ENCODE results near the gene OPCML.

The OPCML gene

DNA sequence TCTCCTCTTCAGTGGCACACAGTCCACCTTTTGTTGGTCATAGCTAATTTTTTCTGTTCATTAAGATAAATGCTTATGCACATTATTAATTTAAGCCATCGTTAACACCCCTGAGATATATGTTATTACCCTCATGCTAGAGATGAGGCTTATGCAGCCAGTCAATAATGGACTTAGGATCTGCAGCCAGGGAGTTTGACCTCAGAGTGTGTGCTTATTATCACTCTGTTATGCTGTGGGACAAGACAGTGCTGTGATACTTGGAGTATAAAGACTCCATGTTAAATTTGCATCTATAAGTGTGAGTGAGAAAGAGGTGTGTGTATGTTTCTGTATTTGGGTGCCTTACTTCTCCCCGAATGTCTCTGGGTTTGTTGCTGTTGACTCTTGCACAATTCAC is 969.3 kb downstream of the OPCML start:
- Histone ChIP-seq H3K4me1 (ENCODE audit: control insufficient read depth, insufficient read depth, low read length) (no peaks in the 10 kb centered on the region), H3K27ac (ENCODE audit: low read depth, low read length) (no peak overlapping the region), H3K27me3 (ENCODE audit: control insufficient read depth, insufficient read depth, low read length) (no peaks in the 10 kb centered on the region), H3K9ac (ENCODE audit: low read length) (no peak overlapping the region), H3K36me3 (ENCODE audit: control insufficient read depth, insufficient read depth, low read length) (no peaks in the 10 kb centered on the region), H3K4me3 (ENCODE audit: low read depth, low read length) (no peak overlapping the region), H3K9me3 (ENCODE audit: control insufficient read depth, insufficient read depth, low read depth, low read length) (no peaks in the 10 kb centered on the region)

DNA sequence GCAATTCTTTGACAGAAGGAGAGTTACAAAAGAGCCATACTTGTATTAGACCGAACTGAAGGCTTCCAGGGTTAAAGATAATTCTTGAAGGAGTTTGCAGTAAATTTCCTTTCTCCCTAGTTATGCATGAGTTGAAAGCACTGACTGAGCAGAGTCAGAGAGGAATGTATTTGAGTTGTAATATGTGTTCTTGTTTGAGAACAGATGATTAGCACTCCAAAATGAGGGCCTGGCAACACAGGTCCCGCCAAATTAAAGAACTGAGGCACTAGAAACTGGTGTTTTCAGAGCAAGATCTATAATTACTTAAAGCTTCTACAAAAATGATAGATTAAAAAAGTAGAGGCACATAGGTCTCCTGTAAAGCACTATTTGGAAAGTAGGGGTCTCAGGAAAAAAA is 970.4 kb downstream of the OPCML start:
- no peaks in the 10 kb centered on the region for H3K4me1 ChIP-seq (ENCODE audit: control insufficient read depth, insufficient read depth, low read length)
- H3K9ac ChIP-seq (ENCODE audit: low read length), result no peak overlapping the region
- H3K27me3 ChIP-seq (ENCODE audit: control insufficient read depth, insufficient read depth, low read length), result no peaks in the 10 kb centered on the region
- H3K9me3 ChIP-seq (ENCODE audit: control insufficient read depth, insufficient read depth, low read depth, low read length), result no peaks in the 10 kb centered on the region
- no peak overlapping the region for H3K27ac ChIP-seq (ENCODE audit: low read depth, low read length)
- H3K4me3 ChIP-seq (ENCODE audit: low read depth, low read length), result no peak overlapping the region
- H3K36me3 ChIP-seq (ENCODE audit: control insufficient read depth, insufficient read depth, low read length), result no peaks in the 10 kb centered on the region

DNA sequence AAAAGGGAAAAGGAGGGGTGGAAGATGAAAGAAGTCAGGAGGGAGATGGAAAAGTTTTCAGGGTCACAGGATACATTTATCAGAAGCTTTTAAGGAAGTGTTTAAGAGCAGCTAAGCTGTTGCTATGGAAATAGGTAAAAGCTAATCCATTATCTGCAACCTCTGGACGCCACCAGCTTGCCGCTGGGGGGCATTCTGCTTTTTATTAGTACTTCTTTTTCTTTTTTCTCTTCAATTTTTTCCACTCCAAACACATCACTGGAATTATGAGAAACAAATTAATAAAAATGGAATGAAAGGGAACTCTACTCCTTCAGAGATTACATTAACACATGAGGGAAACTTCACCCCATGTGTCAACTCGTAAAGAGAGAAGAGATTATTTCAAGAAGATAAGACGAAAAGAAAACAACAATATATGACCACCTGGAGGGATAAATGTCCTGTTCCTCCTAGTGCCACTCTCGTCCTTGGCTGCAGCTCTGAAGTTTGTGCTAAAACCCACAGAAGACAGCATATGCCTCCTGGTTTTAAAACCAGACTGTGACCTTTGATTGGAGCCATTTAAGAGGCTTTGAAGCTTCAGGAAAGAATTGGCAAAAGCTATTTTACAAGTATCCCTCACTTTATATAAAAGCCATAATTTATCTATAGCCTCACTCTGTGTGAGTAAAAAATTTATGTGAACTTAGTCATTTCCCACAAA is 972.8 kb downstream of the OPCML start:
- no peak overlapping the region for H3K4me3 ChIP-seq (ENCODE audit: low read depth, low read length)
- H3K4me1 ChIP-seq (ENCODE audit: control insufficient read depth, insufficient read depth, low read length), result no peaks in the 10 kb centered on the region
- no peaks in the 10 kb centered on the region for H3K36me3 ChIP-seq (ENCODE audit: control insufficient read depth, insufficient read depth, low read length)
- H3K9me3 ChIP-seq (ENCODE audit: control insufficient read depth, insufficient read depth, low read depth, low read length), result no peaks in the 10 kb centered on the region
- H3K9ac ChIP-seq (ENCODE audit: low read length), result no peak overlapping the region
- no peaks in the 10 kb centered on the region for H3K27me3 ChIP-seq (ENCODE audit: control insufficient read depth, insufficient read depth, low read length)
- no peak overlapping the region for H3K27ac ChIP-seq (ENCODE audit: low read depth, low read length)

DNA sequence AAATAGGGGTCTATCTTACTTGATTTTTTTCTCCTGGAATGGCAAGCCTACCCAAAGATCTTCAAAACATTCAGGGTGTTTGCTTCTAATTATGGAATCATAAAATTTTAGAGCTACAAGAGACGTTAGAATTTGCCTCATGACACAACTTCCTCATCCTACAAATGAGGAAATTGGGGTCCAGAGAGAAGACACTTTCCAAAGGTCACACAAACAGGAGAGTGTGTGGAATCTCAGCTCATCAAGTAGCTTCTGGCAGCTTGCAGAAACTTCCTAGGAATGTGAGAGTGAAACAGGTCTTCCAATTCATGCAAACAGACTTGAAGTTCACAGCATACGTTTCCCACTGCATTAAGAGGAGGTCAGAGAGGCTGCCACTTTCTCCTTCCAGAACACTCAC is 976.0 kb downstream of the OPCML start:
- no peaks in the 10 kb centered on the region for H3K27me3 ChIP-seq (ENCODE audit: control insufficient read depth, insufficient read depth, low read length)
- no peak overlapping the region for H3K9ac ChIP-seq (ENCODE audit: low read length)
- H3K4me1 ChIP-seq (ENCODE audit: control insufficient read depth, insufficient read depth, low read length), result no peaks in the 10 kb centered on the region
- no peaks in the 10 kb centered on the region for H3K9me3 ChIP-seq (ENCODE audit: control insufficient read depth, insufficient read depth, low read depth, low read length)
- H3K4me3 ChIP-seq (ENCODE audit: low read depth, low read length), result no peak overlapping the region
- no peaks in the 10 kb centered on the region for H3K36me3 ChIP-seq (ENCODE audit: control insufficient read depth, insufficient read depth, low read length)
- H3K27ac ChIP-seq (ENCODE audit: low read depth, low read length), result no peak overlapping the region

DNA sequence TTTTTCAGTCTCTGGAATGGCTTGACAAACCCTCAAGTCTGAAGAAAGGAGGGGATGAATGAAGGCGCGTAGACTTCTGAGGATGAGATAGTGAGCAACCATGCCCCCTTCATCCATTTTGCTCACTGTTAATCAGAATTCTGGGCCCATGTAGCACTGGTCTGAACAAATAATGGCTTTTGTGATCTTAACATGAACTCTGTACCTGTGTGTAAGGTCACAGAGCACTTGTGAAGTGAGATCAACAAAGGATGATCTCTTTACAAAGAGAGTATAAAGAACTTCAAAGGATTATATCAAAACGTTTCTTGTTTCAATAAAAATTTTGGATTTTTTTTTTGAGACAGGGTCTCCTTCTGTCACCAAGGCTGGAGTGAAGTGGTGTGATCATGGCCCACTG is 976.7 kb downstream of the OPCML start:
- no peaks in the 10 kb centered on the region for H3K9me3 ChIP-seq (ENCODE audit: control insufficient read depth, insufficient read depth, low read depth, low read length)
- H3K4me1 ChIP-seq (ENCODE audit: control insufficient read depth, insufficient read depth, low read length), result no peaks in the 10 kb centered on the region
- no peak overlapping the region for H3K27ac ChIP-seq (ENCODE audit: low read depth, low read length)
- no peaks in the 10 kb centered on the region for H3K27me3 ChIP-seq (ENCODE audit: control insufficient read depth, insufficient read depth, low read length)
- no peaks in the 10 kb centered on the region for H3K36me3 ChIP-seq (ENCODE audit: control insufficient read depth, insufficient read depth, low read length)
- H3K9ac ChIP-seq (ENCODE audit: low read length), result no peak overlapping the region
- H3K4me3 ChIP-seq (ENCODE audit: low read depth, low read length), result no peak overlapping the region

DNA sequence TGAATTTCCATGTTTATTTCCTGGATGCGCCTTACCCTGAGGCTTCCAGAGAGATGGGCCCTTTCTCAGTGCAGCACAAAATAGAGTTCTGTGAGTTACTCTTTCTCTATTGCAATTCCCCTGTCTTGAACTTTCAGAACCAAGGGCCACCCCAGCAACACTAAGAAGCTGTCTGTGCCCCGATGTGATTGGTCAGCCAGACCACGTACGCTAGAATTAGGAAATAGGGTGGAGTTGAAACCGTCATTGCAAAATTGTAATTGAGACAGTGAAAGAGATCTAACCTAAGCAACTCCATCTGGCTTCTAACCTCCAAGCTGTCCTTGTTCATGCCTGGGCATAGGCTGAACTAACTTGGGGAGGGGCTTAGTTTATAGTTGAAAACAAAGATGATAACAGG is 981.3 kb downstream of the OPCML start:
- no peaks in the 10 kb centered on the region for H3K9me3 ChIP-seq (ENCODE audit: control insufficient read depth, insufficient read depth, low read depth, low read length)
- H3K27ac ChIP-seq (ENCODE audit: low read depth, low read length), result no peak overlapping the region
- no peaks in the 10 kb centered on the region for H3K4me1 ChIP-seq (ENCODE audit: control insufficient read depth, insufficient read depth, low read length)
- no peaks in the 10 kb centered on the region for H3K27me3 ChIP-seq (ENCODE audit: control insufficient read depth, insufficient read depth, low read length)
- H3K4me3 ChIP-seq (ENCODE audit: low read depth, low read length), result no peak overlapping the region
- H3K36me3 ChIP-seq (ENCODE audit: control insufficient read depth, insufficient read depth, low read length), result no peaks in the 10 kb centered on the region
- H3K9ac ChIP-seq (ENCODE audit: low read length), result no peak overlapping the region

DNA sequence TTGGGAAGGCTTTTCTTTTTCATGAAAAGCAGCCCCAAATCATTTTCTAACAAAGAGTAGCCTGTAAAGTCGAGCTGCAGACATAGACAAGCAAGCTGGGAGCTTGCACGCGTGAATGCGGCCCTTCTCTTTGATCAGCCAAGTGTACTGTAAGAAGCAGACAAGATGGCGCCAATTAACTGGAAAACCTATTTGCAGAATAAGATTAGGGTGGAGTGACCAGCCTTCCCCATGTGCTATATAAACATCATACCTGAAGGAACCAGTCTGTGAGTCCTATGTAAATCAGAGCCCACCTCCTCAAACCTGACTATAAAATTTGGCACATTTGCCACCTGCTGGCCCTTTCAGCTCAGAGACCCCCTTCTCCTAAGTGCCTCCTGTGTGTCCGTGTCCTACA is 982.7 kb downstream of the OPCML start:
- Histone ChIP-seq H3K4me1 (ENCODE audit: control insufficient read depth, insufficient read depth, low read length) (no peaks in the 10 kb centered on the region), H3K9me3 (ENCODE audit: control insufficient read depth, insufficient read depth, low read depth, low read length) (no peaks in the 10 kb centered on the region), H3K9ac (ENCODE audit: low read length) (no peak overlapping the region), H3K4me3 (ENCODE audit: low read depth, low read length) (no peak overlapping the region), H3K36me3 (ENCODE audit: control insufficient read depth, insufficient read depth, low read length) (no peaks in the 10 kb centered on the region), H3K27ac (ENCODE audit: low read depth, low read length) (no peak overlapping the region), H3K27me3 (ENCODE audit: control insufficient read depth, insufficient read depth, low read length) (no peaks in the 10 kb centered on the region)

DNA sequence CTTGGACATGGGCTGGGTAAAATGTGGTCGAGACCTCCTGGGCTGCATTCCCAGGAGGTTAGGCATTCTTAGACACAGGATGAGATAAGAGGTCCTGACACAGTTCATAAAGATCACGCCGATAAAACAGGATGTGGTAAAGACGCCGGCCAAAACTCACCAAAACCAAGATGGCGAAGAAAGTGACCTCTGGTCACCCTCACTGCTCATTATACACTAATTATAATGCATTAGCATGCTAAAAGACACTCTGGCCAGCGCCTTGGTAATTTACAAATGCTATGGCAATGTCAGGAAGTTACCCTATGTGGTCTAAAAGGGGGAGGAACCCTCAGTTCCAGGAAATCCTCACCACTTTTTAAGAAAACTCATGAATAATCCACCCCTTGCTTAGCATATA is 983.3 kb downstream of the OPCML start:
- Histone ChIP-seq H3K36me3 (ENCODE audit: control insufficient read depth, insufficient read depth, low read length) (no peaks in the 10 kb centered on the region), H3K9me3 (ENCODE audit: control insufficient read depth, insufficient read depth, low read depth, low read length) (no peaks in the 10 kb centered on the region), H3K4me1 (ENCODE audit: control insufficient read depth, insufficient read depth, low read length) (no peaks in the 10 kb centered on the region), H3K4me3 (ENCODE audit: low read depth, low read length) (no peak overlapping the region), H3K9ac (ENCODE audit: low read length) (no peak overlapping the region), H3K27me3 (ENCODE audit: control insufficient read depth, insufficient read depth, low read length) (no peaks in the 10 kb centered on the region), H3K27ac (ENCODE audit: low read depth, low read length) (no peak overlapping the region)

DNA sequence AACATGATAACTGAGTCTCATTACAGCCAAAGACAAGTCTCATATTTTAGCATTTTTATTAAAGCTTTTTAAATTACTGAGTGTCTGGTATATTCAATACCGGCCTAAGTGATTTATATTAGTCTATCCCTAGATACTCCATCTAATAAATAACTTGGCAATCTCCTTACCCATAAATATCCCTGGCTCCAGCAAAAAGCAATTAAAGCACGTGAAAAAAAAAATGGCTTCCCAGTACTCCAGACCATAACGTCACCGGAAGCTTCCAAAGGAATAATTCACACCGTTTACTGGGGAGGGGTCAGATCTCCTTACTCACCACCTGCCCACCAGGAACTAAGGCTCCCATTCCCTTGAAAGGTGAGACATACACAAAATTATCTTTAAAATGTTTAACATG is 988.3 kb downstream of the OPCML start:
- Histone ChIP-seq H3K27me3 (ENCODE audit: control insufficient read depth, insufficient read depth, low read length) (no peaks in the 10 kb centered on the region), H3K9me3 (ENCODE audit: control insufficient read depth, insufficient read depth, low read depth, low read length) (no peaks in the 10 kb centered on the region), H3K36me3 (ENCODE audit: control insufficient read depth, insufficient read depth, low read length) (no peaks in the 10 kb centered on the region), H3K9ac (ENCODE audit: low read length) (no peak overlapping the region), H3K27ac (ENCODE audit: low read depth, low read length) (no peak overlapping the region), H3K4me1 (ENCODE audit: control insufficient read depth, insufficient read depth, low read length) (0 out of 2 replicates have a peak, but pooled peaks cover 2% of the 10 kb centered on the region), H3K4me3 (ENCODE audit: low read depth, low read length) (no peak overlapping the region)

DNA sequence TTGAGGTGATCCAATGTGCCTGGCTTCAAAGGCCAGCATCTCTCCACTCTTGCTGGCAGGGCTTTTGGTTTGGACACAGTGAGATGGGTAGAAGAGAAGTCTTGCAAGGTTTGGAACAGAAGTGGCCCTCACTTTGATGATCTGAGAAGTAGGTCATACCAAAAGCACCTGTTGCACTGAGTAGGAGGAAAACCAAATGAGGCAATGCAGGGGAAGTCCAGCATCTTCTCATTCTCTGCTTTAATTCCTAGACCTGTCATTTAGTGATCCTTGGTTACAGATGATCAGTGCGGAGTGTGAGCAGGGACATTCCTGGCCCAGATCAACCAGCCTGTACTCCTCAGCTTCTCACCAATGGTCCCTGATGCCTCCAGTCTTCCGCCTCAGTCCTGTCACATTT is 990.5 kb downstream of the OPCML start:
- 0 out of 2 replicates have a peak, but pooled peaks cover 2% of the 10 kb centered on the region for H3K4me1 ChIP-seq (ENCODE audit: control insufficient read depth, insufficient read depth, low read length)

DNA sequence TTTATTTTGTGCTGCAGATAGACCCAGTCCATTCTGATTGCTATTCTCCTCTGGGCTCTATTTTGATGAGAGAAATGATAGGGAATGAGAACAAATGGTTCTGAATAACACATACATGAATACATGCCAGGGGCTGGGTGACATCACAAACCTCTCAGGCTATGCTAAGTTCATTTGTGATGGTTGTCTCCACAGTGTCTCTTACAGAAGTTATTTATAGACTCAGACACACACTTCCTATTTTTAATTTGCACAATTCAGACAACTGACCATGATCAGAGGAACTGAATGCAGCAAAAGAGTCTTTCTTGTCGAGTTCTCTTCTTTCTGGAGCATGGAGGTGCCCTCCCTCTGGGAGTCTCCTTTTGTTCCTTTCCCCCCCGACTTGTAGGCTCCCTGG is 991.7 kb downstream of the OPCML start:
- no peaks in the 10 kb centered on the region for H3K27me3 ChIP-seq (ENCODE audit: control insufficient read depth, insufficient read depth, low read length)
- H3K27ac ChIP-seq (ENCODE audit: low read depth, low read length), result no peak overlapping the region
- H3K9me3 ChIP-seq (ENCODE audit: control insufficient read depth, insufficient read depth, low read depth, low read length), result no peaks in the 10 kb centered on the region
- no peaks in the 10 kb centered on the region for H3K36me3 ChIP-seq (ENCODE audit: control insufficient read depth, insufficient read depth, low read length)
- H3K9ac ChIP-seq (ENCODE audit: low read length), result no peak overlapping the region
- 0 out of 2 replicates have a peak, but pooled peaks cover 2% of the 10 kb centered on the region for H3K4me1 ChIP-seq (ENCODE audit: control insufficient read depth, insufficient read depth, low read length)
- no peak overlapping the region for H3K4me3 ChIP-seq (ENCODE audit: low read depth, low read length)

More for the DNA sequence above, 990.5 kb downstream of the OPCML start:
- H3K27me3 ChIP-seq (ENCODE audit: control insufficient read depth, insufficient read depth, low read length), result no peaks in the 10 kb centered on the region
- H3K4me3 ChIP-seq (ENCODE audit: low read depth, low read length), result no peak overlapping the region
- H3K9ac ChIP-seq (ENCODE audit: low read length), result no peak overlapping the region
- no peak overlapping the region for H3K27ac ChIP-seq (ENCODE audit: low read depth, low read length)
- no peaks in the 10 kb centered on the region for H3K36me3 ChIP-seq (ENCODE audit: control insufficient read depth, insufficient read depth, low read length)
- H3K9me3 ChIP-seq (ENCODE audit: control insufficient read depth, insufficient read depth, low read depth, low read length), result no peaks in the 10 kb centered on the region
